ENCODE measurements around the gene SIPA1L3. TPM values are rescaled to one million over a fixed set of nuclear protein-coding genes. Genes with fewer than 3 reads are reported as not detected.

The SIPA1L3 gene
- total and polyA plus RNA-seq, 2 experiments from 2014 or later = 9.3 to 30.3 TPM

DNA sequence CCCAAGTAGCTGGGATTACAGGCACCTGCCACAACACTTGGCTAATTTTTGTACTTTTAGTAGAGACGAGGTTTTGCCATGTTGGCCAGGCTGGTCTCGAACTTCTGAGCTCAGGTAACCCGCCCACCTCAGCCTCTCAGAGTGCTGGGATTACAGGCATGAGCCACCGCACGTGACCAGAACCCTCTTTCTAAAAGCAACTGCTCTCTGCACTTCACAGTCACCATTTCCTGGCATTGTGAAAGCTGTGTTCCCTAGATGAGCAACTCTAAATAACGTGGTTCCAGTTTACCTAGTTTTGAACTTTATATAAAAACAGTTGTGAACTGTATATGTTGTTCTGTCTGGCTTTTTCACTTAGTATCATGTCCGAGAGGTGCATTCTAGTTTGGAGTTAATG, 152.9 kb downstream of the SIPA1L3 start:
- H3K36me3 ChIP-seq = no peaks in the 10 kb centered on the region
- no peaks in the 10 kb centered on the region for H3K9me3 ChIP-seq (ENCODE audit: low read depth)
- H3K27ac ChIP-seq = no peak overlapping the region
- H3K4me3 ChIP-seq = no peak overlapping the region
- peaks cover 4% of the 10 kb centered on the region for H3K4me1 ChIP-seq (ENCODE audit: low read depth)
- no peak for TF ChIP-seq CTCF (IDR thresholded peaks at IDR 0.05; ENCODE audit: low read depth, low read length)
- H3K27me3 ChIP-seq = no peaks in the 10 kb centered on the region
- DNase-seq (ENCODE audit: low read depth in 1 of 2, low spot score in 1 of 2) = peak in 1 of 2 donors; percentile 30

DNA sequence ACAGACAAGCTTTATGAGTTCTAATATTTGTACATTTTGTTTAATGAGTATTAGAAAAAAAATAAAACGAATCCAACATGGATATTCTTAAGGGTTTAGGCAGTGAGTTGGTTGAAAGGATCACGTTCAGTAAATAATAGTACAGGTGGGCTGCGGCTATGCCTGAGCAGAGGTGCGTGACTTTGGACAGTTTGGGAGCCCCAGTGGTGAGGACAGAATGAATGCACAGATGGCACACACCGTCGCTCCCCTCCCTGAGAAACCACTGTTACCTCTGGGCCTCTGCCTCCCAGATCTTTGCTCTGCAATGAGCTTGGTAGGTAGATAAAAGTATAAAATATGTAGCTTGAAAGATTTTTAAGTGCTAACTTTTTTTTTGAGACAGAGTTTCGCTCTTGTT, 153.3 kb downstream of the SIPA1L3 start:
- no peaks in the 10 kb centered on the region for H3K9me3 ChIP-seq (ENCODE audit: low read depth)
- H3K4me3 ChIP-seq = no peak overlapping the region
- no peak for DNase-seq (ENCODE audit: low read depth in 1 of 2, low spot score in 1 of 2)
- no peaks in the 10 kb centered on the region for H3K36me3 ChIP-seq
- H3K4me1 ChIP-seq (ENCODE audit: low read depth) = peaks cover 4% of the 10 kb centered on the region
- no peaks in the 10 kb centered on the region for H3K27me3 ChIP-seq
- no peak overlapping the region for H3K27ac ChIP-seq
- TF ChIP-seq CTCF (IDR thresholded peaks at IDR 0.05; ENCODE audit: low read depth, low read length) = no peak

DNA sequence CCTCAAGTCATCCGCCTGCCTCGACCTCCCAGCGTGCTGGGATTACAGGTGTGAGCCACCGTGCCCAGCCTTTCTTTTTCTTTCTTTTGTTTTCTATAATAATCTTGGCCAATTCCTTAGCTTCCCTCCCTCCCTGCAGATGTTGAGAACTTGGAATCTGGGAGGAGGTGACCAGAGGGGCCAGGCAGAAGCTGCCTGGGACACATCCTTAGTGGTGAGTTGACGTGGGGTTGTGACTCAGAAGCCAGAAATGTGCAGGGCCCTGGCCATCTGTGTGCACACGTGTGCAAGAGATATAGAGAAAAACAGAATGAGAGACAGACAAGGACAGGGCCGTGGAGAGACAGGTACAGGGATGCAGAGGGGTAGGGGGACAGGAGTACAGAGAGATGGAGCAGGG, 154.3 kb downstream of the SIPA1L3 start:
- Histone ChIP-seq H3K9me3 (ENCODE audit: low read depth) (no peaks in the 10 kb centered on the region), H3K36me3 (no peaks in the 10 kb centered on the region), H3K4me3 (no peak overlapping the region), H3K27me3 (no peaks in the 10 kb centered on the region), H3K27ac (no peak overlapping the region), H3K4me1 (ENCODE audit: low read depth) (peaks cover 4% of the 10 kb centered on the region)
- no peak for TF ChIP-seq CTCF (IDR thresholded peaks at IDR 0.05; ENCODE audit: low read depth, low read length)
- DNase-seq (ENCODE audit: low read depth in 1 of 2, low spot score in 1 of 2) = peak in 1 of 2 donors; percentile 70

- no peak for TF ChIP-seq CTCF (IDR thresholded peaks at IDR 0.05; ENCODE audit: low read depth, low read length)
- H3K36me3 ChIP-seq = no peaks in the 10 kb centered on the region
- H3K4me1 ChIP-seq (ENCODE audit: low read depth) = peaks cover 4% of the 10 kb centered on the region
- no peaks in the 10 kb centered on the region for H3K27me3 ChIP-seq
- peak in 1 of 2 donors; percentile 46 for DNase-seq (ENCODE audit: low read depth in 1 of 2, low spot score in 1 of 2)
- no peak overlapping the region for H3K4me3 ChIP-seq
- H3K9me3 ChIP-seq (ENCODE audit: low read depth) = no peaks in the 10 kb centered on the region
- H3K27ac ChIP-seq = peak overlapping the region; percentile 65
These were observed 156.2 kb downstream of the SIPA1L3 start for GRCh38 chr19:38062959-38063761.

- TF ChIP-seq CTCF (IDR thresholded peaks at IDR 0.05; ENCODE audit: low read depth, low read length) = no peak
- Histone ChIP-seq H3K9me3 (ENCODE audit: low read depth) (no peaks in the 10 kb centered on the region), H3K36me3 (no peaks in the 10 kb centered on the region), H3K27me3 (no peaks in the 10 kb centered on the region), H3K4me3 (no peak overlapping the region), H3K4me1 (ENCODE audit: low read depth) (peaks cover 4% of the 10 kb centered on the region), H3K27ac (peak overlapping the region; percentile 65)
- no peak for DNase-seq (ENCODE audit: low read depth in 1 of 2, low spot score in 1 of 2)
These were observed 156.9 kb downstream of the SIPA1L3 start for GRCh38 chr19:38063928-38064327.
